ENCODE results near the gene ZSWIM8. TPM values are rescaled to one million over a fixed set of nuclear protein-coding genes. Genes with fewer than 3 reads are reported as not detected.

The ZSWIM8 gene
- total RNA-seq, 1 donor from 2014 or later: 66.7 TPM

- TF ChIP-seq, protein P1, sequence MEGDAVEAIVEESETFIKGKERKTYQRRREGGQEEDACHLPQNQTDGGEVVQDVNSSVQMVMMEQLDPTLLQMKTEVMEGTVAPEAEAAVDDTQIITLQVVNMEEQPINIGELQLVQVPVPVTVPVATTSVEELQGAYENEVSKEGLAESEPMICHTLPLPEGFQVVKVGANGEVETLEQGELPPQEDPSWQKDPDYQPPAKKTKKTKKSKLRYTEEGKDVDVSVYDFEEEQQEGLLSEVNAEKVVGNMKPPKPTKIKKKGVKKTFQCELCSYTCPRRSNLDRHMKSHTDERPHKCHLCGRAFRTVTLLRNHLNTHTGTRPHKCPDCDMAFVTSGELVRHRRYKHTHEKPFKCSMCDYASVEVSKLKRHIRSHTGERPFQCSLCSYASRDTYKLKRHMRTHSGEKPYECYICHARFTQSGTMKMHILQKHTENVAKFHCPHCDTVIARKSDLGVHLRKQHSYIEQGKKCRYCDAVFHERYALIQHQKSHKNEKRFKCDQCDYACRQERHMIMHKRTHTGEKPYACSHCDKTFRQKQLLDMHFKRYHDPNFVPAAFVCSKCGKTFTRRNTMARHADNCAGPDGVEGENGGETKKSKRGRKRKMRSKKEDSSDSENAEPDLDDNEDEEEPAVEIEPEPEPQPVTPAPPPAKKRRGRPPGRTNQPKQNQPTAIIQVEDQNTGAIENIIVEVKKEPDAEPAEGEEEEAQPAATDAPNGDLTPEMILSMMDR (IDR thresholded peaks at IDR 0.05; ENCODE audit: insufficient read depth, low read length, poor library complexity, severe bottlenecking): no peak
- Histone ChIP-seq H3K4me3 (ENCODE audit: low read depth, low read length) (no peak overlapping the region), H3K36me3 (ENCODE audit: control insufficient read depth, insufficient read depth, low read length) (no peaks in the 10 kb centered on the region), H3K27me3 (ENCODE audit: control insufficient read depth, insufficient read depth, low read length) (no peaks in the 10 kb centered on the region)
- DNase-seq (ENCODE audit: low read depth): no peak
Observed at GRCh38 chr10:73759512-73760115, 25.8 kb upstream of the ZSWIM8 start.

GRCh38 chr10:73761781-73762180 lies 23.6 kb upstream of the ZSWIM8 start:
- Histone ChIP-seq H3K4me3 (ENCODE audit: low read depth, low read length) (no peak overlapping the region), H3K27me3 (ENCODE audit: control insufficient read depth, insufficient read depth, low read length) (no peaks in the 10 kb centered on the region), H3K36me3 (ENCODE audit: control insufficient read depth, insufficient read depth, low read length) (no peaks in the 10 kb centered on the region)
- DNase-seq (ENCODE audit: low read depth): no peak
- TF ChIP-seq, protein P1 (IDR thresholded peaks at IDR 0.05; ENCODE audit: insufficient read depth, low read length, poor library complexity, severe bottlenecking): no peak

- H3K27me3 ChIP-seq (ENCODE audit: control insufficient read depth, insufficient read depth, low read length): no peaks in the 10 kb centered on the region
- H3K4me3 ChIP-seq (ENCODE audit: low read depth, low read length): no peak overlapping the region
- TF ChIP-seq, protein P1 (IDR thresholded peaks at IDR 0.05; ENCODE audit: insufficient read depth, low read length, poor library complexity, severe bottlenecking): no peak
- no peak for DNase-seq (ENCODE audit: low read depth)
- H3K36me3 ChIP-seq (ENCODE audit: control insufficient read depth, insufficient read depth, low read length): no peaks in the 10 kb centered on the region
Observed at GRCh38 chr10:73762915-73763314, 22.5 kb upstream of the ZSWIM8 start.

- Histone ChIP-seq H3K27me3 (ENCODE audit: control insufficient read depth, insufficient read depth, low read length) (no peaks in the 10 kb centered on the region), H3K4me3 (ENCODE audit: low read depth, low read length) (no peak overlapping the region), H3K36me3 (ENCODE audit: control insufficient read depth, insufficient read depth, low read length) (no peaks in the 10 kb centered on the region)
- TF ChIP-seq, protein P1 (IDR thresholded peaks at IDR 0.05; ENCODE audit: insufficient read depth, low read length, poor library complexity, severe bottlenecking): no peak
- no peak for DNase-seq (ENCODE audit: low read depth)
Observed at GRCh38 chr10:73763343-73763742, 22.1 kb upstream of the ZSWIM8 start.

DNA sequence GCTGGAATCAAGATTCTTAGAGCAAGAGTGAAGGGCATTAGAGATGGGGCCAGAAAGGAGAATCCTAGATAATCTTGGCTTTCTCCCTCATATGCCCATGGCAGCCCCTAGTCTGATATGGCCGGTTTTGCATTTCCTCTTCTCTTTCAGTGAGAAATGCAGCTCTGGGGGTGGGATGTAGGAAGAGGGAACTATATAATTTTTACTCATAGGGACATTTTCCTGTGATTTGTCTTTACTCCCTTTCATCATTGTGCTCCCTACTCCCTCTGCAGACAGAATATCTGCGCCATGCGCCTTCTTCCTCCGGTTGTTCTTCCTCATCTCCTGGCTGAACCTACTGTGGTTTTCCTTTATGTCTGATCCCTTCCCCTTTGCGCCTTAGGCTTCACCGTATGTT lies 20.3 kb upstream of the ZSWIM8 start:
- DNase-seq (ENCODE audit: low read depth): no peak
- Histone ChIP-seq H3K27me3 (ENCODE audit: control insufficient read depth, insufficient read depth, low read length) (no peaks in the 10 kb centered on the region), H3K36me3 (ENCODE audit: control insufficient read depth, insufficient read depth, low read length) (peaks cover 1% of the 10 kb centered on the region), H3K4me3 (ENCODE audit: low read depth, low read length) (no peak overlapping the region)
- TF ChIP-seq, protein P1 (IDR thresholded peaks at IDR 0.05; ENCODE audit: insufficient read depth, low read length, poor library complexity, severe bottlenecking): no peak

DNA sequence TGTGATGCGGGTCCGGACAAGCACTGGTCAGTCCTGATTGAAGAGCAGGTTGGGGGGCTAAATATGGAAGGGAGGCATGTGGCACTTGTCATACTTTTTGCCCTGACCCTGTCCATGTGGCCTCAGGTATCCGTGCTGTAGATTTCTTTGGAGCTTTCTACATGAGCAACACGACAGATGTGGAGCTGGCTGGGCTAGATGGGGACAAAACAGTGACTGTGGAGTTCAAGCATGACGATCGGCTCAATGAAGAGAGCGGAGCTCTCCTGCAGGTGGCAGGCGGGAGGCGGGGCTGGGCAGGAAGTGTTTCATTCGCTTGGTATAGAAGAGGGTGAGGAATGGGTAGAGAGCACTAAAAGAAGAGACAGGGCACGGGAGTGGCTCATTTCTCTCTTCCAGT lies 16.5 kb upstream of the ZSWIM8 start:
- Histone ChIP-seq H3K36me3 (ENCODE audit: control insufficient read depth, insufficient read depth, low read length) (peaks cover 1% of the 10 kb centered on the region), H3K4me3 (ENCODE audit: low read depth, low read length) (no peak overlapping the region), H3K27me3 (ENCODE audit: control insufficient read depth, insufficient read depth, low read length) (no peaks in the 10 kb centered on the region)
- no peak for DNase-seq (ENCODE audit: low read depth)
- TF ChIP-seq, protein P1 (IDR thresholded peaks at IDR 0.05; ENCODE audit: insufficient read depth, low read length, poor library complexity, severe bottlenecking): peak; percentile 29

All from kidney epithelial cell (primary cell).